ENCODE measurements around the gene EPOP.

The EPOP gene

GRCh38 chr17:38674749-38675615, at the start of gene EPOP:
TSS of gene EPOP (minus strand) at chr17:38674957. CDS start at chr17:38674495, 462 bp downstream.
- no peak for TF ChIP-seq ZNF274 (IDR thresholded peaks at IDR 0.05; ENCODE audit: low read depth, low read length)
- H3K4me3 ChIP-seq (ENCODE audit: low read length) = peak within 1 kb of the TSS; percentile 70

- no peak for TF ChIP-seq ZNF274 (IDR thresholded peaks at IDR 0.05; ENCODE audit: low read depth, low read length)
- H3K4me3 ChIP-seq (ENCODE audit: low read length) = no peak overlapping the region
These were observed 47.0 kb upstream of the EPOP start for GRCh38 chr17:38721802-38722201.

- no peak for TF ChIP-seq ZNF274 (IDR thresholded peaks at IDR 0.05; ENCODE audit: low read depth, low read length)
- H3K4me3 ChIP-seq (ENCODE audit: low read length) = no peak overlapping the region
These were observed 46.2 kb upstream of the EPOP start for GRCh38 chr17:38720941-38721340.

GRCh38 chr17:38719943-38720641, 45.3 kb upstream of the EPOP start:
- no peak overlapping the region for H3K4me3 ChIP-seq (ENCODE audit: low read length)
- no peak for TF ChIP-seq ZNF274 (IDR thresholded peaks at IDR 0.05; ENCODE audit: low read depth, low read length)

GRCh38 chr17:38719289-38719942, 44.7 kb upstream of the EPOP start:
- no peak overlapping the region for H3K4me3 ChIP-seq (ENCODE audit: low read length)

GRCh38 chr17:38717139-38717745, 42.5 kb upstream of the EPOP start:
- H3K4me3 ChIP-seq (ENCODE audit: low read length) = no peak overlapping the region
- TF ChIP-seq ZNF274 (IDR thresholded peaks at IDR 0.05; ENCODE audit: low read depth, low read length) = no peak

More at GRCh38 chr17:38719289-38719942, 44.7 kb upstream of the EPOP start:
- no peak for TF ChIP-seq ZNF274 (IDR thresholded peaks at IDR 0.05; ENCODE audit: low read depth, low read length)

- TF ChIP-seq ZNF274 (IDR thresholded peaks at IDR 0.05; ENCODE audit: low read depth, low read length) = no peak
- H3K4me3 ChIP-seq (ENCODE audit: low read length) = no peak overlapping the region
These were observed 41.7 kb upstream of the EPOP start for GRCh38 chr17:38716368-38717005.

- TF ChIP-seq ZNF274 (IDR thresholded peaks at IDR 0.05; ENCODE audit: low read depth, low read length) = no peak
- no peak overlapping the region for H3K4me3 ChIP-seq (ENCODE audit: low read length)
These were observed 40.6 kb upstream of the EPOP start for GRCh38 chr17:38715216-38715943.

- TF ChIP-seq ZNF274 (IDR thresholded peaks at IDR 0.05; ENCODE audit: low read depth, low read length) = no peak
- H3K4me3 ChIP-seq (ENCODE audit: low read length) = no peak overlapping the region
These were observed 38.8 kb upstream of the EPOP start for GRCh38 chr17:38713456-38714075.

- no peak for TF ChIP-seq ZNF274 (IDR thresholded peaks at IDR 0.05; ENCODE audit: low read depth, low read length)
- no peak overlapping the region for H3K4me3 ChIP-seq (ENCODE audit: low read length)
These were observed 37.8 kb upstream of the EPOP start for GRCh38 chr17:38712593-38712992.

GRCh38 chr17:38711792-38712571, 37.2 kb upstream of the EPOP start:
- no peak overlapping the region for H3K4me3 ChIP-seq (ENCODE audit: low read length)

GRCh38 chr17:38710985-38711384, 36.2 kb upstream of the EPOP start:
- H3K4me3 ChIP-seq (ENCODE audit: low read length) = no peak overlapping the region
- TF ChIP-seq ZNF274 (IDR thresholded peaks at IDR 0.05; ENCODE audit: low read depth, low read length) = no peak

More at GRCh38 chr17:38711792-38712571, 37.2 kb upstream of the EPOP start:
- no peak for TF ChIP-seq ZNF274 (IDR thresholded peaks at IDR 0.05; ENCODE audit: low read depth, low read length)
